HepG2 (cell line): ENCODE measurements around the gene LRRC73. TPM values are rescaled to one million over a fixed set of nuclear protein-coding genes. Genes with fewer than 3 reads are reported as not detected.

Experiments used
- BATF2 ChIP-seq: sonication (generic); formaldehyde crosslinking; IDR thresholded peaks from 2 replicates; pipeline ENCODE4 v1.8.0; 2022; ENCODE audit warnings: mild to moderate bottlenecking, missing genetic modification reagents, moderate library complexity
- CBX1 ChIP-seq: IDR thresholded peaks from one replicate; pipeline ENCODE4 v1.6.1; 2016; ENCODE audit warnings: antibody characterized with exemption, low read depth
- GLI4 ChIP-seq: sonication (generic); formaldehyde crosslinking; IDR thresholded peaks from 2 replicates; pipeline ENCODE4 v1.5.1; 2020; ENCODE audit warnings: missing genetic modification reagents, mild to moderate bottlenecking, moderate library complexity, borderline replicate concordance
- HMGXB3 ChIP-seq: sonication (generic); formaldehyde crosslinking; IDR thresholded peaks from 2 replicates; pipeline ENCODE4 v1.4.0; 2020; ENCODE audit warnings: missing genetic modification reagents, borderline replicate concordance
- MEIS2 ChIP-seq: sonication (generic); formaldehyde crosslinking; IDR thresholded peaks from 2 replicates; pipeline ENCODE4 v1.9.0; 2021; ENCODE audit warnings: mild to moderate bottlenecking, missing genetic modification reagents
- MTF2 ChIP-seq: sonication (generic); formaldehyde crosslinking; IDR thresholded peaks from 2 replicates; pipeline ENCODE4 v1.5.0; 2020; ENCODE audit warnings: missing genetic modification reagents, borderline replicate concordance
- NFKB2 ChIP-seq: sonication (generic); formaldehyde crosslinking; IDR thresholded peaks from 2 replicates; pipeline ENCODE4 v1.4.0; 2020; ENCODE audit warnings: missing genetic modification reagents, borderline replicate concordance
- PHF20 ChIP-seq: sonication (generic); formaldehyde crosslinking; IDR thresholded peaks from 2 replicates; pipeline ENCODE4 v1.5.0; 2020; ENCODE audit warnings: mild to moderate bottlenecking, missing genetic modification reagents
- SAFB2 ChIP-seq: sonication (generic); formaldehyde crosslinking; IDR thresholded peaks from 2 replicates; pipeline ENCODE4 v1.5.1; 2020; ENCODE audit warnings: missing genetic modification reagents, low read depth, mild to moderate bottlenecking, borderline replicate concordance
- SALL2 ChIP-seq: sonication (generic); formaldehyde crosslinking; IDR thresholded peaks from 2 replicates; pipeline ENCODE4 v1.8.1; 2023; ENCODE audit warnings: mild to moderate bottlenecking, missing genetic modification reagents, inconsistent platforms
- SMARCC2 ChIP-seq: fragments of 450-650 bp; IDR thresholded peaks from 2 replicates; pipeline ENCODE4 v1.6.1; 2017; ENCODE audit warnings: antibody characterized with exemption, mild to moderate bottlenecking
- STAG1 ChIP-seq: sonication (generic); formaldehyde crosslinking; IDR thresholded peaks from 2 replicates; pipeline ENCODE4 v1.4.0; 2020; ENCODE audit warnings: missing genetic modification reagents
- TCF7L2 ChIP-seq: IDR thresholded peaks from 2 replicates; pipeline ENCODE4 v1.6.1; 2011; ENCODE audit warnings: mild to moderate bottlenecking, low read depth, low read length, moderate library complexity
- THAP7 ChIP-seq: sonication (generic); formaldehyde crosslinking; IDR thresholded peaks from 2 replicates; pipeline ENCODE4 v1.8.1; 2023; ENCODE audit warnings: mild to moderate bottlenecking, missing genetic modification reagents
- ZFYVE20 ChIP-seq: sonication (generic); formaldehyde crosslinking; IDR thresholded peaks from 2 replicates; pipeline ENCODE4 v1.8.0; 2023; ENCODE audit warnings: low read depth, mild to moderate bottlenecking, moderate library complexity, missing genetic modification reagents, borderline replicate concordance
- ZNF143 ChIP-seq: sonication (generic); formaldehyde crosslinking; IDR thresholded peaks from 2 replicates; pipeline ENCODE4 v1.4.0; 2020; ENCODE audit warnings: missing genetic modification reagents
- ZNF205 ChIP-seq: IDR thresholded peaks from 2 replicates; pipeline ENCODE4 v1.6.1; 2018; ENCODE audit warnings: missing biosample characterization, missing genetic modification reagents
- ZNF670 ChIP-seq: sonication (generic); formaldehyde crosslinking; IDR thresholded peaks from 2 replicates; pipeline ENCODE4 v1.8.0; 2022; ENCODE audit warnings: mild to moderate bottlenecking, missing genetic modification reagents, borderline replicate concordance
- ZSCAN25 ChIP-seq: sonication (generic); formaldehyde crosslinking; IDR thresholded peaks from 2 replicates; pipeline ENCODE4 v1.8.0; 2022; ENCODE audit warnings: mild to moderate bottlenecking, missing genetic modification reagents
- polyA plus RNA-seq, 8 experiments: library from polyadenylated mRNA; depleted of rRNA in 3 of 8; stranded (reverse) in 7 of 8; unstranded in 1 of 8; fragments of >200 nt; fragmentation: Illumina TruSeq in 4 of 8; extraction: Trizol in 4 of 8; gene quantifications; 2 replicates each; pipeline versions ENCODE4 v1.2.1 to v1.2.3, GENCODE V29; 2011 to 2016; ENCODE audit warnings: low read depth in 4 of 8, missing spikeins in 1 of 8, mixed read lengths in 1 of 8; ENCODE audit not compliant: insufficient read depth in 1 of 8
- total RNA-seq, 5 experiments: library from RNA; depleted of rRNA; stranded (reverse); fragments of >200 nt; fragmentation: Illumina TruSeq; extraction: Trizol; gene quantifications; 2 replicates each; pipeline ENCODE4 v1.2.3, GENCODE V29; 2016; ENCODE audit warnings: low read depth in 1 of 5
- TF ChIP-seq, protein P1 (sequence below): sonication (generic); formaldehyde crosslinking; IDR thresholded peaks from 2 replicates; pipeline ENCODE4 v1.5.0; 2020; ENCODE audit warnings: missing genetic modification reagents, mild to moderate bottlenecking, borderline replicate concordance
- TF ChIP-seq, protein P2 (sequence below): sonication (generic); formaldehyde crosslinking; conservative IDR thresholded peaks from 2 replicates; pipeline ENCODE4 v1.5.0; 2020; ENCODE audit warnings: missing genetic modification reagents
- TF ChIP-seq, protein P3 (sequence below): IDR thresholded peaks from 2 replicates; pipeline ENCODE4 v1.6.1; 2016; ENCODE audit warnings: missing biosample characterization, missing genetic modification reagents, low read depth

LRRC73 gene
- total and polyA plus RNA-seq, 2 of the 13 experiments (the other 11 are each of a cell fraction or from before 2014, with no cell fraction given): 0.11 to 0.12 TPM

GRCh38 chr6:43490523-43490939 is 19.6 kb downstream of the LRRC73 start (continued):
- TF ChIP-seq BATF2 (CRISPR knock-in tag) (no peak), ZNF670 (CRISPR knock-in tag) (no peak), ZSCAN25 (CRISPR knock-in tag) (no peak), MTF2 (CRISPR knock-in tag) (no peak), ZNF143 (CRISPR knock-in tag) (peak; percentile 34; the same call in 1 of the 2 replicates), SMARCC2 (no peak), SALL2 (no peak), SAFB2 (CRISPR knock-in tag) (no peak), HMGXB3 (CRISPR knock-in tag) (no peak), THAP7 (CRISPR knock-in tag) (no peak), GLI4 (CRISPR knock-in tag) (no peak), MEIS2 (no peak; the same call in 1 of the 2 replicates), STAG1 (CRISPR knock-in tag) (no peak), TCF7L2 (no peak), ZFYVE20 (no peak), NFKB2 (CRISPR knock-in tag) (no peak), CBX1 (peak; percentile 83), ZNF205 (CRISPR knock-in tag) (no peak), PHF20 (CRISPR knock-in tag) (no peak)
- TF ChIP-seq, protein P1, sequence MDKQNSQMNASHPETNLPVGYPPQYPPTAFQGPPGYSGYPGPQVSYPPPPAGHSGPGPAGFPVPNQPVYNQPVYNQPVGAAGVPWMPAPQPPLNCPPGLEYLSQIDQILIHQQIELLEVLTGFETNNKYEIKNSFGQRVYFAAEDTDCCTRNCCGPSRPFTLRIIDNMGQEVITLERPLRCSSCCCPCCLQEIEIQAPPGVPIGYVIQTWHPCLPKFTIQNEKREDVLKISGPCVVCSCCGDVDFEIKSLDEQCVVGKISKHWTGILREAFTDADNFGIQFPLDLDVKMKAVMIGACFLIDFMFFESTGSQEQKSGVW (CRISPR knock-in tag): no peak
- TF ChIP-seq, protein P2, sequence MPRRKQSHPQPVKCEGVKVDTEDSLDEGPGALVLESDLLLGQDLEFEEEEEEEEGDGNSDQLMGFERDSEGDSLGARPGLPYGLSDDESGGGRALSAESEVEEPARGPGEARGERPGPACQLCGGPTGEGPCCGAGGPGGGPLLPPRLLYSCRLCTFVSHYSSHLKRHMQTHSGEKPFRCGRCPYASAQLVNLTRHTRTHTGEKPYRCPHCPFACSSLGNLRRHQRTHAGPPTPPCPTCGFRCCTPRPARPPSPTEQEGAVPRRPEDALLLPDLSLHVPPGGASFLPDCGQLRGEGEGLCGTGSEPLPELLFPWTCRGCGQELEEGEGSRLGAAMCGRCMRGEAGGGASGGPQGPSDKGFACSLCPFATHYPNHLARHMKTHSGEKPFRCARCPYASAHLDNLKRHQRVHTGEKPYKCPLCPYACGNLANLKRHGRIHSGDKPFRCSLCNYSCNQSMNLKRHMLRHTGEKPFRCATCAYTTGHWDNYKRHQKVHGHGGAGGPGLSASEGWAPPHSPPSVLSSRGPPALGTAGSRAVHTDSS: 0 out of 2 replicates have a peak, but pooled peaks have one; percentile 27
- TF ChIP-seq, protein P3, sequence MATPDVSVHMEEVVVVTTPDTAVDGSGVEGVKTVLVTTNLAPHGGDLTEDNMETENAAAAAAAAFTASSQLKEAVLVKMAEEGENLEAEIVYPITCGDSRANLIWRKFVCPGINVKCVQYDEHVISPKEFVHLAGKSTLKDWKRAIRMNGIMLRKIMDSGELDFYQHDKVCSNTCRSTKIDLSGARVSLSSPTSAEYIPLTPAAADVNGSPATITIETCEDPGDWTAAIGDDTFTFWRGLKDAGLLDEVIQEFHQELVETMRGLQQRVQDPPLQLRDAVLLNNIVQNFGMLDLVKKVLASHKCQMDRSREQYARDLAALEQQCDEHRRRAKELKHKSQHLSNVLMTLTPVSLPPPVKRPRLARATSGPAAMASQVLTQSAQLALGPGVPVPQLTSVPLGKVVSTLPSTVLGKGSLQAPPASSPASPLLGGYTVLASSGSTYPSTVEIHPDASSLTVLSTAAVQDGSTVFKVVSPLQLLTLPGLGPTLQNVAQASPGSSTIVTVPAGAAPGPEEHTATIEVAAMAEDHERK (CRISPR knock-in tag): no peak
